T-helper 17 cell (primary cell): ENCODE data around the gene ENTPD8. TPM values are rescaled to one million over a fixed set of nuclear protein-coding genes. Genes with fewer than 3 reads are reported as not detected.
"Not testable (repeated sequence)": the region's sequence is repeated elsewhere in the genome, so short reads cannot be mapped to it uniquely, and the experiment has no call there.

Source experiments
- ATAC-seq: fragments of 150-1000 bp; cut with Tn5 transposase; 2 replicates; pipeline ENCODE4 v1.10.0; 2021; ENCODE audit warnings: mild to moderate bottlenecking, moderate library complexity
- DNase-seq, 3 donors: peaks; one replicate each; pipeline versions ENCODE4 v3.0.0 to v3.0.0-alpha.2; 2020 to 2021
- H3K9me3 ChIP-seq: one replicate; pipeline ENCODE4 v1.7.0; 2013; ENCODE audit warnings: low read length, mild to moderate bottlenecking; ENCODE audit not compliant: control insufficient read depth, poor library complexity, severe bottlenecking
- H3K27ac Mint-ChIP-seq: one replicate; pipeline ENCODE4 v1.8.0; 2022; ENCODE audit warnings: mild to moderate bottlenecking, moderate library complexity, mixed read lengths
- H3K27me3 Mint-ChIP-seq: one replicate; pipeline ENCODE4 v1.8.0; 2022; ENCODE audit warnings: mixed read lengths
- H3K36me3 Mint-ChIP-seq: one replicate; pipeline ENCODE4 v1.8.0; 2022; ENCODE audit warnings: low read depth, mixed read lengths
- H3K4me1 Mint-ChIP-seq: one replicate; pipeline ENCODE4 v1.8.0; 2022; ENCODE audit warnings: mild to moderate bottlenecking, mixed read lengths
- H3K4me3 Mint-ChIP-seq: one replicate; pipeline ENCODE4 v1.8.0; 2022; ENCODE audit warnings: mild to moderate bottlenecking, moderate library complexity, mixed read lengths
- total RNA-seq, 4 donors: library from RNA in 2 of 4; stranded (reverse) in 2 of 4; gene quantifications; one replicate each; pipeline ENCODE4 v1.2.3 and lab custom pipeline; 2022 to 2026

ENTPD8 gene
- total RNA-seq, 2 donors from 2014 or later, result not detected

DNA sequence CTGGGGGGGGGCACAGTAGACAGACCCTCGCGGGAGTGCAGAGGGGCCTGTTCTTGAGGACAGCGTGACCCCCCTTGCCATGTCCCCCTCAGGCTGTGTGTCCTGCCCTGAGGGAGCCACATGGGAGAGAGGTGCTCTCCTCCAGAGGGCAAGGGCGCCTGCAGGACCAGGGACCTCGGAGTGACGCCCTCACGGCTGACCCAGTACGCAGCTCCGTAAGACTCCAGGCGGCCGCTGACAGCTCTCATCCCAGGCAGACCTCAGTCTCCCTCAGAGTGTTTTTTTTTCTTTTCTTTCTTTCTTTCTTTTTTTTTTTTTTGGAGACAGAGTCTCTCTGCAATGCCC is 45.5 kb downstream of the ENTPD8 start:
- Mint-ChIP-seq H3K36me3 (no peaks in the 10 kb centered on the region), H3K4me1 (peaks cover 6% of the 10 kb centered on the region), H3K27me3 (no peaks in the 10 kb centered on the region), H3K27ac (no peak overlapping the region), H3K4me3 (no peak overlapping the region)
- no peak for DNase-seq
- ATAC-seq, result no peak
- no peaks in the 10 kb centered on the region for H3K9me3 ChIP-seq

DNA sequence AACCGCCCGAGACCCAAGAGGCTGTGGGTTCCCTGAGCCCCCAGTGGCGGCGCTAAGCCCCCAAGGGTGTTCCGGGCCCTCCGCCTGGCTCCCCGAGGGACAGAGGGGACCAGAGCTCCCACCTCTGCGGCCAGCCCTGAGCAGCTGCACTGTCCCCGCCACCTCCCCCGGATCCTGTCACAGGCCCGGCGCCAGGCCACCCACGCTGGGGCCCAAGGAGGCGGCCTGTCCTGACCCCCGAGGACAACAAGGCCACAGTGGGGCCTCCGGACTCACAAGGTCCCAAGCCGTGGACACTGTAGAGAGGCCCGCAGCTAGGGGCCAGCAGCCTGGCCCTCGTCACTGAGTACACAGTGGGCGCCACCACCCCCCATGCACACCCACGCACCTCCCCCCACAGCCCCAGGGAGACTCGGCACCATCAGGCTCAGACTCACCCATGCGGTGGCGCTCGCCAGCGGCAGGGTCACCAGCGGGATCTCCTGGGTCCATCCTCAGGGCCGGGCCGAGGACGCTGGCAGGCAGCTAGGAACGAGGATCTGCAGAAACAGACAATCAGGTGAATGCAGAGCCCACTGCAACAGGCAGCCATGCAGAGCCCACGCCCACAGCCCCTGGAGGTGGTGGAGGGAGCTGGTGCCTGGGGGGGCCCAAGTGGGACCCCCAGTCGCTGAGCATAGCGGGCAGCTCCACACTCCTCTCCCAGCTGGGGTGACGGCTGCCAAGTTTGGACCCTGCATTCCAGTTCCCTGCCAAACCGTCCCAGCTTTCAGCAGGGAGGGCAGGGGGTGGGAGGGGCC is 46.1 kb downstream of the ENTPD8 start:
- ATAC-seq (no peak), DNase-seq (no peak)
- peaks cover 3% of the 10 kb centered on the region for H3K4me1 Mint-ChIP-seq
- no peaks in the 10 kb centered on the region for H3K9me3 ChIP-seq
- H3K27ac Mint-ChIP-seq, result no peak overlapping the region
- no peaks in the 10 kb centered on the region for H3K27me3 Mint-ChIP-seq
- no peak overlapping the region for H3K4me3 Mint-ChIP-seq
- H3K36me3 Mint-ChIP-seq, result no peaks in the 10 kb centered on the region

GRCh38 chr9:137393176-137394150 is 47.7 kb downstream of the ENTPD8 start:
- DNase-seq (no peak), ATAC-seq (no peak)
- Mint-ChIP-seq H3K36me3 (no peaks in the 10 kb centered on the region), H3K27ac (no peak overlapping the region), H3K4me1 (peaks cover 5% of the 10 kb centered on the region), H3K27me3 (no peaks in the 10 kb centered on the region), H3K4me3 (no peak overlapping the region)
- no peaks in the 10 kb centered on the region for H3K9me3 ChIP-seq

DNA sequence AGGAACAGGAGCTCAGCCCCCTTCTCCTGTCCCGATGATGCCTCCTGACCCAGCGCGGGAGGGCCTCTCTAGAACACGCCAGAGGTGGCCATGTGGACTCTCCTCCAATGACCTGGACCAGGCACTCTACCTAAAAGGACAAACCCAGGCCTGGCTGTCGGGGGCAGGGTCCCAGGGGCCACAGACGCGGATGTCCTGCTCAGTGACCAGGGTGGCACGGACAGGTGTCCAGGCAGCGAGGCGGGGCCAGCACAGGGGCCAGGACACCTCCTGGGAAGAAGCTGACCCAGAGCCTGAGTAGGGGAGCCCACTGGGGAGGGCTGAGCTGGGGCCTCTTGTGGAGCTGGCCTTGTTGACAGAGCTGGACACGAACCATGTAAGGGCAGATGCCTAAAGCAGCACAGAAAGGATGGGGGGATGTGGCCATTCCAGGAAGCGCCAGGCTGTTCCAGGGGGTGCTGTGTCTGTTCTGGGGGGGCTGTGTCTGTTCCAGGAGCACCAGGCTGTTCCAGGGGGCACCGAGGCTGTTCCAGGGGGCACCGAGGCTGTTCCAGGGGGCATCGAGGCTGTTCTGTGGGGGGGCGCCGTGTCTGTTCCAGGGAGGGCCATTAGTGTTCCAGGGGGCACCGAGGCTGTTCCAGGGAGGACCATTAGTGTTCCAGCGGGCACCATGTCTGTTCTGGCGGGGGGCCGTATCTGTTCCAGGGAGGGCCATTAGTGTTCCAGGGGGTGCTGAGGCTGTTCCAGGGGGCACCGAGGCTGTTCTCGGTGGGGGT is 48.7 kb downstream of the ENTPD8 start:
- no peak for ATAC-seq

GRCh38 chr9:137391411-137391754 is 49.8 kb downstream of the ENTPD8 start:
- H3K4me3 Mint-ChIP-seq, result no peak overlapping the region
- no peak for DNase-seq
- H3K27me3 Mint-ChIP-seq, result no peaks in the 10 kb centered on the region
- H3K9me3 ChIP-seq, result no peaks in the 10 kb centered on the region
- H3K4me1 Mint-ChIP-seq, result peaks cover 5% of the 10 kb centered on the region
- no peak overlapping the region for H3K27ac Mint-ChIP-seq
- ATAC-seq, result no peak
- no peaks in the 10 kb centered on the region for H3K36me3 Mint-ChIP-seq

More for the DNA sequence above, 48.7 kb downstream of the ENTPD8 start:
- Mint-ChIP-seq H3K27ac (no peak overlapping the region), H3K4me3 (no peak overlapping the region), H3K27me3 (no peaks in the 10 kb centered on the region), H3K36me3 (no peaks in the 10 kb centered on the region), H3K4me1 (peaks cover 7% of the 10 kb centered on the region)
- no peaks in the 10 kb centered on the region for H3K9me3 ChIP-seq
- DNase-seq, result no peak

- no peaks in the 10 kb centered on the region for H3K9me3 ChIP-seq
- no peak overlapping the region for H3K4me3 Mint-ChIP-seq
- no peaks in the 10 kb centered on the region for H3K27me3 Mint-ChIP-seq
- peaks cover 5% of the 10 kb centered on the region for H3K4me1 Mint-ChIP-seq
- H3K27ac Mint-ChIP-seq, result no peak overlapping the region
- no peaks in the 10 kb centered on the region for H3K36me3 Mint-ChIP-seq
- DNase-seq, result no peak
- ATAC-seq, result no peak
Measured at GRCh38 chr9:137390553-137391410, 50.4 kb downstream of the ENTPD8 start.

GRCh38 chr9:137389428-137389746 is 51.8 kb downstream of the ENTPD8 start:
- peaks cover 7% of the 10 kb centered on the region for H3K4me1 Mint-ChIP-seq
- no peaks in the 10 kb centered on the region for H3K9me3 ChIP-seq
- no peak overlapping the region for H3K4me3 Mint-ChIP-seq
- H3K36me3 Mint-ChIP-seq, result no peaks in the 10 kb centered on the region
- ATAC-seq (no peak), DNase-seq (no peak)
- no peaks in the 10 kb centered on the region for H3K27me3 Mint-ChIP-seq
- no peak overlapping the region for H3K27ac Mint-ChIP-seq

DNA sequence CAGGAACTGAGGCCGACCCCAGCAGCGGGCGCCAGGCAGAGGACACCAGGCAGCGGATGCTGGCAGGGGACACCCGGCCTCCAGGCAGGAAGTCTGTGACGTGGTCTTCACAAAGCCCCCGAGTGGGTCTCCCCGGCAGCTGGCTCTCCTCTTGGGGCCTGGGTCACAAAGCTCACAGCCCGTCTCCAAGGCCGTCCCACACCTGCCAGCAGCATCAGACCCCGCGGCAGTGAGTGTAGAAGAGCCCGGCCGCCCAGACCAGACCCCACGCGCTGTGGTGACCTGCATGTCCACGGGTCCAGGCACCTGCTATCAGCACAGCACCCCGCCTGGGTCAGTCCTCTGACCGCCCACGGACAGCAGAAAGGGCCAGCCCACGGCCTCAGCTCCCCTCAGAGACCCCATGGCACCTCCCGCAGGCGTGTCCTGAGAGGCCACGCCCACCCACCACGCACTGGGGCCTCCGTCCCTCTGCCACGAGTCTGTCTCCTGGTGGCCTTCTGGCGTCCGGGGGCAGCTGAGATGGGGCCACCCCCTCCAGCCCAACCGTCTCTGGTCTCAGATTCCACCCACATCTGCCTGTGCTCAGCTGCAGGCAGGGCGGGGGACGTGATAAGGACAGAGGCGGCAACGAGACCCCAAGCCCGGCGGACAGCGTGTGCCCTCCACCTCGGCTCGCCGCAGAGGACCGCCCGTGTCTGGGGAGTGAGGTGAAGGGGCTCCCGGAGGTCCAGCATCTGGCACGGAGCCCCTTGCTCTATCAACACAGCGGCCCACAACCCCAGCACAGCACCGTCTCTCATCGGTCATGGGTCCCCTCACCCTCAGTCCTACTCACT is 52.3 kb downstream of the ENTPD8 start:
- peaks cover 7% of the 10 kb centered on the region for H3K4me1 Mint-ChIP-seq
- no peak overlapping the region for H3K27ac Mint-ChIP-seq
- H3K36me3 Mint-ChIP-seq, result no peaks in the 10 kb centered on the region
- no peak for ATAC-seq
- no peaks in the 10 kb centered on the region for H3K9me3 ChIP-seq
- no peak overlapping the region for H3K4me3 Mint-ChIP-seq
- DNase-seq, result no peak
- H3K27me3 Mint-ChIP-seq, result no peaks in the 10 kb centered on the region

DNA sequence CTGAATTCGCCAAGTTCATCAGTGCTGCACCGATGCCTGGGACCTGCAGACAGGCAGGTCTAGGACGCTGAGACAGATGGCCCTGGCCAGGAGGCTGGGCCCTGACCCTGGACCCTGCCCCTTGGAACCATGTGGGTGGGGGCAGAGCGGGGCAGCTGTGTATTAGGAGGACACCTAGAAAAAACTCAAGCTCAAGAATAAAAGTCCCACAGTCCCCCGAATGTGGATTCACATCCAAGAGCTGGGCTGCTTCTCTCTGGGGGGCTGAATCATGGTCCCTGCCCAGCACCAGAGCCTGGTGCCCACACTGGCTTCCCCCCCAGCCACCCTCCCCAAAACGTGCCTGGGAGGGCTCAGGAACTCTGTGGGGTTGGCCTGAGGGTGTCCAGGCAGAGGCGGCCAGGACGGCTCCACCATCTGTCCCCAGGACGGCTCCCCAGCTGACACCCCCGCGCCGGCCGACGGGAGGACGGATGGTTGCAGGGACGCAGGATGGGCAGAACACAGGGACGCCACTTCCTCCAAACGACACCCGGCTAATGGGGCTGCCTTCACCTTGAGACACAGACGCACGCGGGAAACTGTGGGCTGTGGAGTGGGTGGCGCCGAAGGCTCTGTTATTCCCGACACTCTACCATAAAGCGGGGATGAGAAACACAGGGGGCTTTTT is 53.1 kb downstream of the ENTPD8 start:
- no peaks in the 10 kb centered on the region for H3K9me3 ChIP-seq
- ATAC-seq (no peak), DNase-seq (no peak)
- H3K36me3 Mint-ChIP-seq, result no peaks in the 10 kb centered on the region
- no peak overlapping the region for H3K27ac Mint-ChIP-seq
- H3K27me3 Mint-ChIP-seq, result no peaks in the 10 kb centered on the region
- peaks cover 7% of the 10 kb centered on the region for H3K4me1 Mint-ChIP-seq
- no peak overlapping the region for H3K4me3 Mint-ChIP-seq

DNA sequence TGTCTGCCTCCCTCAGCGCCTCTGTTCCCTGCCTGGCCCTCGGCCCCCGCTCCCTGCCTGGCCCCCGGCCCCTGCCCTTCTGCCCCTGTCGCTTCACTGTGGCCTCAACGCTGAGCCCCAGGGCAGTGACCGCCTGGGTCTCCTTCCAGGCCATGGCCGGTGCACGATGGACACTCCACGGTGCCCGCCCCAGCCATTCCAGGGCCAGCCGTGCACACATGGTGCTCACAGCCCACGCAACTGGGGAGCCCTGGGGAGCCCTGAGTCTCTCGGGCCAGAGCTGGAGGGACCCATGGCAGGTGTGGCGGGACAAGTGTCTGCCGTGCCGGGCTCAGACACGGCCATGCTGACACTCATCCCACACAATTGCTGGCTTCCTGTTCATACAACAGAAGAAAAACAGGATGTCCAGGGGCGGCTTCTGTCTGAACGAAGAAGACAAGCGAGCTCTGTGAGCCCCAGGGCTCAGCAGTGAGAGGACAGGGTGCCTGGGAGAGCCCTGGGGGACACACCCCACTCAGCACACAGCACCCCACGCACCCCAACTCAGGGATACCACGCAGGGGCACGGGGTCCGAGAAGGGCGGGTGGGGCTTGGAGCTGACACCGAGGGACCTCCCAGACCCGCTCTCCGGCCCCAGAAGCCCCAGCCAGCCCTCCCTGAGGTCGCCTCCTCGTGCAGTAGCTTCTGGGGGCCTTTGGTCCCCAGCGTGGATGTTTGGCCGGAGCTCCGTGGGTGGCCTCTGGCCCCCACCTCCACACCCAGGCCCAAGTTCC is 53.9 kb downstream of the ENTPD8 start:
- Mint-ChIP-seq H3K4me3 (peak overlapping the region; percentile 69), H3K36me3 (no peaks in the 10 kb centered on the region), H3K4me1 (peaks cover 7% of the 10 kb centered on the region), H3K27ac (no peak overlapping the region), H3K27me3 (no peaks in the 10 kb centered on the region)
- ATAC-seq (no peak), DNase-seq (no peak)
- no peaks in the 10 kb centered on the region for H3K9me3 ChIP-seq

DNA sequence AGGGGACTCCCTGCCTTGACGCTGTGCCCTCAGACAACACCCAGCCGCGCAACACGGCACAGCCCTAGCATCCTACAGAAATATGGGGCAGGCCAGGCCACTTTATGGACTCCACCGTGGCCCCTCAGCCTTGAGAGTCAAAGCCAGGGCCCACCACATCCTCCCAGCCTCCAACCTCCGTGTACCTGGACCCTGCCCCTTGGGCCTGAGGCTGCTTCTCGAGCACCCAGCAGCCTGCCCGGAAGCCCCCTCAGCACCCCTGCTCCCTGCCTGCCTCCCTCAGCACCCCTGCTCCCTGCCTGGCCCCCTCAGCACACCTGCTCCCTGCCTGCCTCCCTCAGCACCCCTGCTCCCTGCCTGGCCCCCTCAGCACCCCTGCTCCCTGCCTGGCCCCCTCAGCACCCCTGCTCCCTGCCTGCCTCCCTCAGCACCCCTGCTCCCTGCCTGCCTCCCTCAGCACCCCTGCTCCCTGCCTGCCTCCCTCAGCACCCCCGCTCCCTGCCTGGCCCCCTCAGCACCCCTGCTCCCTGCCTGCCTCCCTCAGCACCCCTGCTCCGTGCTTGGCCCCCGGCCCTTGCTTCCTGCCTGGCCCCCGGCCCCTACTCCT is 54.5 kb downstream of the ENTPD8 start:
- H3K36me3 Mint-ChIP-seq, H3K4me1 Mint-ChIP-seq, H3K4me3 Mint-ChIP-seq, H3K27ac Mint-ChIP-seq, ATAC-seq, H3K27me3 Mint-ChIP-seq, DNase-seq, H3K9me3 ChIP-seq: not testable (repeated sequence)
